Measurements from ENCODE around the gene TMPRSS6.

Gene TMPRSS6

GRCh38 chr22:37118083-37118482 lies 8.6 kb upstream of the TMPRSS6 start:
- H3K4me3 ChIP-seq (ENCODE audit: low read depth, low read length): no peak overlapping the region
- DNase-seq (ENCODE audit: low read depth): no peak
- no peak for TF ChIP-seq CTCF (IDR thresholded peaks at IDR 0.05; ENCODE audit: low read depth, low read length, missing control alignments)

GRCh38 chr22:37117092-37117491 lies 7.6 kb upstream of the TMPRSS6 start:
- no peak for TF ChIP-seq CTCF (IDR thresholded peaks at IDR 0.05; ENCODE audit: low read depth, low read length, missing control alignments)
- DNase-seq (ENCODE audit: low read depth): no peak
- no peak overlapping the region for H3K4me3 ChIP-seq (ENCODE audit: low read depth, low read length)

- no peak for TF ChIP-seq CTCF (IDR thresholded peaks at IDR 0.05; ENCODE audit: low read depth, low read length, missing control alignments)
- H3K4me3 ChIP-seq (ENCODE audit: low read depth, low read length): no peak overlapping the region
- no peak for DNase-seq (ENCODE audit: low read depth)
Measured at GRCh38 chr22:37115032-37115431, 5.5 kb upstream of the TMPRSS6 start.

GRCh38 chr22:37113757-37114156 lies 4.2 kb upstream of the TMPRSS6 start:
- H3K4me3 ChIP-seq (ENCODE audit: low read depth, low read length): no peak overlapping the region
- no peak for TF ChIP-seq CTCF (IDR thresholded peaks at IDR 0.05; ENCODE audit: low read depth, low read length, missing control alignments)
- no peak for DNase-seq (ENCODE audit: low read depth)

GRCh38 chr22:37112084-37112728 lies 2.7 kb upstream of the TMPRSS6 start:
- DNase-seq (ENCODE audit: low read depth): no peak
- H3K4me3 ChIP-seq (ENCODE audit: low read depth, low read length): no peak overlapping the region
- TF ChIP-seq CTCF (IDR thresholded peaks at IDR 0.05; ENCODE audit: low read depth, low read length, missing control alignments): no peak

- H3K4me3 ChIP-seq (ENCODE audit: low read depth, low read length): no peak overlapping the region
- no peak for TF ChIP-seq CTCF (IDR thresholded peaks at IDR 0.05; ENCODE audit: low read depth, low read length, missing control alignments)
- no peak for DNase-seq (ENCODE audit: low read depth)
Measured at GRCh38 chr22:37111156-37111717, 1.7 kb upstream of the TMPRSS6 start.
